Neuronal stem cell (in vitro differentiated cells): Measurements from ENCODE around the gene POM121. TPM values are rescaled to one million over a fixed set of nuclear protein-coding genes. Genes with fewer than 3 reads are reported as not detected.
"Not testable (repeated sequence)": the region's sequence is repeated elsewhere in the genome, so short reads cannot be mapped to it uniquely, and the experiment has no call there.

Experiments
- DNase-seq: peaks from one replicate; pipeline ENCODE4 v3.0.0-alpha.2; 2013; ENCODE audit warnings: low spot score
- H2AFZ ChIP-seq: one replicate; pipeline ENCODE4 v1.6.1; 2013; ENCODE audit warnings: mild to moderate bottlenecking, low read length, inconsistent platforms
- H2AK5ac ChIP-seq: 2 replicates; pipeline ENCODE4 v1.6.1; 2013; ENCODE audit warnings: low read depth, mild to moderate bottlenecking, inconsistent platforms, low read length, moderate library complexity, mixed read lengths
- H2BK120ac ChIP-seq: 2 replicates; pipeline ENCODE4 v1.6.1; 2013; ENCODE audit warnings: low read depth, mild to moderate bottlenecking, inconsistent platforms, low read length, moderate library complexity, mixed read lengths
- H2BK12ac ChIP-seq: one replicate; pipeline ENCODE4 v1.6.1; 2013; ENCODE audit warnings: low read length, inconsistent platforms
- H2BK15ac ChIP-seq: 2 replicates; pipeline ENCODE4 v1.6.1; 2013; ENCODE audit warnings: mild to moderate bottlenecking, low read length, inconsistent platforms, mixed read lengths
- H2BK5ac ChIP-seq: one replicate; pipeline ENCODE4 v1.6.1; 2013; ENCODE audit warnings: inconsistent platforms, mild to moderate bottlenecking, low read length, moderate library complexity
- H3K14ac ChIP-seq: one replicate; pipeline ENCODE4 v1.6.1; 2013; ENCODE audit warnings: low read length, inconsistent platforms
- H3K18ac ChIP-seq: 2 replicates; pipeline ENCODE4 v1.6.1; 2013; ENCODE audit warnings: low read length, inconsistent platforms
- H3K23ac ChIP-seq: 2 replicates; pipeline ENCODE4 v1.6.1; 2013; ENCODE audit warnings: low read depth, mild to moderate bottlenecking, mixed read lengths, low read length, inconsistent platforms; ENCODE audit not compliant: poor library complexity
- H3K27ac ChIP-seq: replicated peaks from 3 replicates; pipeline ENCODE4 v1.5.1; 2013; ENCODE audit warnings: low read length, inconsistent platforms
- H3K27me3 ChIP-seq, 3 experiments: 2 replicates each; pipeline ENCODE4 v1.6.1; 2013; ENCODE audit warnings: low read length in 3 of 3, mild to moderate bottlenecking in 2 of 3, inconsistent platforms in 1 of 3, low read depth in 1 of 3, mixed read lengths in 1 of 3, moderate library complexity in 1 of 3; ENCODE audit not compliant: control insufficient read depth in 3 of 3, insufficient read depth in 3 of 3
- H3K36me3 ChIP-seq, 2 donors: replicated peaks in 1 of 2; 2 replicates each; pipeline ENCODE4 v1.6.1; 2013; ENCODE audit warnings: low read length in 2 of 2; ENCODE audit not compliant: control insufficient read depth in 2 of 2, insufficient read depth in 2 of 2
- H3K4ac ChIP-seq: 2 replicates; pipeline ENCODE4 v1.6.1; 2013; ENCODE audit warnings: inconsistent platforms, mild to moderate bottlenecking, low read length, moderate library complexity
- H3K4me1 ChIP-seq, 2 donors: 1 replicate in 1 of 2; 2 replicates in 1 of 2; pipeline ENCODE4 v1.6.1; 2013; ENCODE audit warnings: low read length in 2 of 2, low read depth in 1 of 2; ENCODE audit not compliant: control insufficient read depth in 2 of 2, insufficient read depth in 1 of 2
- H3K4me2 ChIP-seq: one replicate; pipeline ENCODE4 v1.6.1; 2013; ENCODE audit warnings: mild to moderate bottlenecking, low read length, inconsistent platforms; ENCODE audit not compliant: insufficient read depth, poor library complexity, severe bottlenecking
- H3K4me3 ChIP-seq, 2 donors: 2 replicates each; pipeline ENCODE4 v1.5.1; 2013; ENCODE audit warnings: low read length in 2 of 2, mild to moderate bottlenecking in 2 of 2, inconsistent platforms in 1 of 2, moderate library complexity in 1 of 2
- H3K79me1 ChIP-seq: one replicate; pipeline ENCODE4 v1.6.1; 2013; ENCODE audit warnings: low read depth, mild to moderate bottlenecking, inconsistent platforms, low read length, moderate library complexity
- H3K9ac ChIP-seq: one replicate; pipeline ENCODE4 v1.6.1; 2013; ENCODE audit warnings: mild to moderate bottlenecking, low read depth, low read length, inconsistent platforms; ENCODE audit not compliant: poor library complexity
- H3K9me3 ChIP-seq, 2 donors: replicated peaks in 1 of 2; 2 replicates each; pipeline versions ENCODE3 to v1.6.1; 2013; ENCODE audit warnings: low read length in 2 of 2, mild to moderate bottlenecking in 2 of 2, inconsistent platforms in 1 of 2, low read depth in 1 of 2, mixed read lengths in 1 of 2, moderate library complexity in 1 of 2; ENCODE audit not compliant: control insufficient read depth in 2 of 2, insufficient read depth in 1 of 2
- H4K8ac ChIP-seq: one replicate; pipeline ENCODE4 v1.6.1; 2013; ENCODE audit warnings: low read depth, mild to moderate bottlenecking, inconsistent platforms, low read length, moderate library complexity
- H4K91ac ChIP-seq: one replicate; pipeline ENCODE4 v1.6.1; 2013; ENCODE audit warnings: low read length, low read depth, mild to moderate bottlenecking, inconsistent platforms; ENCODE audit not compliant: poor library complexity
- WGBS, 2 donors: extraction: QIAGEN DNeasy Blood & Tissue Kit; methylation state at CpG; one replicate each; pipeline ENCODE4 v1.1.7; 2013; ENCODE audit warnings: missing lambda C conversion rate in 2 of 2, mixed read lengths in 1 of 2; ENCODE audit not compliant: insufficient read length in 2 of 2, insufficient replicate concordance in 1 of 2; ENCODE audit errors: extremely low coverage in 2 of 2; 5-methylcytosine and 5-hydroxymethylcytosine counted together
- polyA plus RNA-seq, 2 experiments: library from polyadenylated mRNA; stranded (reverse); fragments of 200-250 nt; gene quantifications; one replicate each; pipeline ENCODE4 v1.2.3, GENCODE V29; 2013

Gene POM121
- 41.1 TPM for polyA plus RNA-seq (2013, experiment 1 of 2)
- polyA plus RNA-seq (2013, experiment 2 of 2) = 41.1 TPM

DNA sequence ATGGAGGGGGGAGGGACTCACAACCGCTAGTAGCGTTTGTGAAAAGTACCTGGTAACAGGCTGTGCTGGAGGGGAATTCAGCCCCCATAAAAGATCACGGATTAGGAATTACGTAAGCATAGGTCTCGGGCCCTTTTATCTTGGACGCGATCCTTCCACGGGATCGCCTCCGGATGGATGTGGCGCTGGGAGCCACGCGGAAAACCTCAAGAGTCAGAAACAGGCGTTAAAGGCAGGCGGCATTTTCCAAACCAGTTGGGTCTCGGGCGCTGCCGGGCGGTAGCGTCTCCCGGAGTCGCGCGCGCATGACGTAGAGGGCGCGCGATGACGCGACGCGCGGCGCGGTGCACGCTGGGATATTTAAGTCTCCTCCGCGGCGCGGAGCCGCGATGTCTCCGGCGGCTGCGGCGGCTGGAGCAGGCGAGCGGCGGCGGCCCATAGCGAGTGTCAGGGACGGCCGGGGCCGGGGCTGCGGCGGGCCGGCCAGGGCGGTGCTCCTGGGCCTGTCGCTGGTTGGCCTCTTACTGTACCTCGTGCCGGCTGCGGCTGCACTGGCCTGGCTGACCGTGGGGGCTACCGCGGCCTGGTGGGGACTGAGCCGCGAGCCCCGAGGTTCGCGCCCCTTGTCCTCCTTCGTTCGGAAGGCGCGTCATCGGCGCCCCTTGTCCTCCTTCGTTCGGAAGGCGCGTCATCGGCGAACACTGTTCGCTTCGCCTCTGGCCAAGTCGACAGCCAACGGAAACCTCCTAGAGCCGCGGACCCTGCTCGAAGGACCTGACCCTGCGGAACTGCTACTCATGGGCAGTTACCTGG is at the start of gene POM121:
Gene POM121, plus strand, starts transcription at position 363 of the 813 bp plus-strand sequence. Its CDS starts 27 bp downstream, at position 390.
- Histone ChIP-seq H3K23ac (peak within 1 kb of the TSS; percentile 55), H3K36me3 (peaks cover 18 to 52% of the 10 kb centered on the region in 2 donors), H2AFZ (peak within 1 kb of the TSS; percentile 93), H3K9ac (peak within 1 kb of the TSS; percentile 93), H3K4ac (no peak within 1 kb of the TSS), H3K9me3 (no peaks in the 10 kb centered on the region), H3K4me2 (peak within 1 kb of the TSS; percentile 77), H3K4me3 (peak within 1 kb of the TSS; percentile 96 to 98), H3K27me3 (no peaks in the 10 kb centered on the region), H4K91ac (no peak within 1 kb of the TSS), H3K27ac (peak within 1 kb of the TSS; percentile 77), H2BK120ac (no peak within 1 kb of the TSS), H2AK5ac (no peak within 1 kb of the TSS), H3K14ac (no peak within 1 kb of the TSS), H2BK12ac (no peak within 1 kb of the TSS), H2BK5ac (peak within 1 kb of the TSS; percentile 39), H2BK15ac (no peak within 1 kb of the TSS), H4K8ac (no peak within 1 kb of the TSS), H3K79me1 (peaks cover 4% of the 10 kb centered on the region), H3K4me1 (peaks cover 3 to 4% of the 10 kb centered on the region in 2 donors), H3K18ac (peak within 1 kb of the TSS; percentile 91)
- no CpG with 5 or more reads among the region's 91 CpGs for WGBS, 2 donors
- peak; percentile 89 for DNase-seq

- not testable (repeated sequence) for H3K9me3 ChIP-seq, H3K27ac ChIP-seq, H2BK5ac ChIP-seq, H3K79me1 ChIP-seq, H3K36me3 ChIP-seq, H2AK5ac ChIP-seq, H3K27me3 ChIP-seq, H3K4ac ChIP-seq, H3K14ac ChIP-seq, H4K8ac ChIP-seq, H2BK12ac ChIP-seq, H3K18ac ChIP-seq, H2BK15ac ChIP-seq, H4K91ac ChIP-seq, H3K4me1 ChIP-seq, H2BK120ac ChIP-seq
- H3K4me3 ChIP-seq = peak overlapping the region; percentile 63 to 81
- DNase-seq = peak; percentile 60
- H2AFZ ChIP-seq = peak overlapping the region; percentile 86
- no CpG with 5 or more reads among the region's 59 CpGs for WGBS, 2 donors
- peak overlapping the region; percentile 77 for H3K9ac ChIP-seq
- peak overlapping the region; percentile 55 for H3K23ac ChIP-seq
- H3K4me2 ChIP-seq = peak overlapping the region; percentile 69
Observed at GRCh38 chr7:72879079-72879736, 45.7 kb upstream of the POM121 start.

- Histone ChIP-seq H3K4me3 (peak overlapping the region; percentile 63 to 84), H3K23ac (peak overlapping the region; percentile 73), H2AFZ (peak overlapping the region; percentile 86), H3K9ac (peak overlapping the region; percentile 86), H3K18ac (peak overlapping the region; percentile 76), H3K4me2 (peak overlapping the region; percentile 69), H3K14ac (peak overlapping the region; percentile 38)
- H3K4me1 ChIP-seq, H3K27ac ChIP-seq, H4K8ac ChIP-seq, H2BK5ac ChIP-seq, H3K79me1 ChIP-seq, DNase-seq, H3K27me3 ChIP-seq, H3K4ac ChIP-seq, H3K36me3 ChIP-seq, H2BK120ac ChIP-seq, H3K9me3 ChIP-seq, H2BK12ac ChIP-seq, H2BK15ac ChIP-seq, H2AK5ac ChIP-seq, H4K91ac ChIP-seq: not testable (repeated sequence)
- WGBS, 2 donors = no CpG with 5 or more reads among the region's 35 CpGs
Observed at GRCh38 chr7:72879737-72880215, 45.1 kb upstream of the POM121 start.

GRCh38 chr7:72891750-72892149 is 33.1 kb upstream of the POM121 start:
- H2BK15ac ChIP-seq, H3K27ac ChIP-seq, H4K91ac ChIP-seq, H2BK12ac ChIP-seq, H3K4ac ChIP-seq, H3K4me1 ChIP-seq, H3K4me3 ChIP-seq, H3K23ac ChIP-seq, H4K8ac ChIP-seq, H3K9ac ChIP-seq, H3K14ac ChIP-seq, H2BK5ac ChIP-seq, H3K4me2 ChIP-seq, H3K79me1 ChIP-seq, H2AFZ ChIP-seq, H3K27me3 ChIP-seq, H2AK5ac ChIP-seq, H3K9me3 ChIP-seq, H3K18ac ChIP-seq, DNase-seq, H2BK120ac ChIP-seq: not testable (repeated sequence)
- peaks cover 8 to 45% of the 10 kb centered on the region in 2 donors for H3K36me3 ChIP-seq
- no CpG with 5 or more reads among the region's 4 CpGs for WGBS, 2 donors
